IPS-15b (cell line): Measurements from ENCODE around the gene SERPIND1.
"Not testable (repeated sequence)": the region's sequence is repeated elsewhere in the genome, so short reads cannot be mapped to it uniquely, and the experiment has no call there.

Source experiments
- H3K27me3 ChIP-seq: one replicate; pipeline ENCODE4 v1.6.1; 2013; ENCODE audit warnings: low read length; ENCODE audit not compliant: control insufficient read depth, insufficient read depth
- H3K36me3 ChIP-seq: one replicate; pipeline ENCODE4 v1.6.1; 2013; ENCODE audit warnings: low read length; ENCODE audit not compliant: control insufficient read depth, insufficient read depth
- H3K4me1 ChIP-seq: one replicate; pipeline ENCODE4 v1.6.1; 2013; ENCODE audit warnings: mild to moderate bottlenecking, low read length; ENCODE audit not compliant: control insufficient read depth, insufficient read depth
- H3K4me3 ChIP-seq: one replicate; pipeline ENCODE4 v1.5.1; 2013; ENCODE audit warnings: low read depth, low read length
- H3K9ac ChIP-seq: one replicate; pipeline ENCODE4 v1.6.1; 2013; ENCODE audit warnings: low read depth, mild to moderate bottlenecking, low read length
- H3K9me3 ChIP-seq: one replicate; pipeline ENCODE4 v1.6.1; 2013; ENCODE audit warnings: mild to moderate bottlenecking, low read length; ENCODE audit not compliant: control insufficient read depth, insufficient read depth

The SERPIND1 gene, protein sequence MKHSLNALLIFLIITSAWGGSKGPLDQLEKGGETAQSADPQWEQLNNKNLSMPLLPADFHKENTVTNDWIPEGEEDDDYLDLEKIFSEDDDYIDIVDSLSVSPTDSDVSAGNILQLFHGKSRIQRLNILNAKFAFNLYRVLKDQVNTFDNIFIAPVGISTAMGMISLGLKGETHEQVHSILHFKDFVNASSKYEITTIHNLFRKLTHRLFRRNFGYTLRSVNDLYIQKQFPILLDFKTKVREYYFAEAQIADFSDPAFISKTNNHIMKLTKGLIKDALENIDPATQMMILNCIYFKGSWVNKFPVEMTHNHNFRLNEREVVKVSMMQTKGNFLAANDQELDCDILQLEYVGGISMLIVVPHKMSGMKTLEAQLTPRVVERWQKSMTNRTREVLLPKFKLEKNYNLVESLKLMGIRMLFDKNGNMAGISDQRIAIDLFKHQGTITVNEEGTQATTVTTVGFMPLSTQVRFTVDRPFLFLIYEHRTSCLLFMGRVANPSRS

GRCh38 chr22:20773793-20774212 is at the start of gene SERPIND1:
TSS of gene SERPIND1 (plus strand) at chr22:20774113. CDS start at chr22:20779313, 5,200 bp downstream.
- Histone ChIP-seq H3K4me1 (no peaks in the 10 kb centered on the region), H3K9me3 (no peaks in the 10 kb centered on the region), H3K9ac (no peak within 1 kb of the TSS), H3K27me3 (no peaks in the 10 kb centered on the region), H3K36me3 (no peaks in the 10 kb centered on the region), H3K4me3 (no peak within 1 kb of the TSS)

DNA sequence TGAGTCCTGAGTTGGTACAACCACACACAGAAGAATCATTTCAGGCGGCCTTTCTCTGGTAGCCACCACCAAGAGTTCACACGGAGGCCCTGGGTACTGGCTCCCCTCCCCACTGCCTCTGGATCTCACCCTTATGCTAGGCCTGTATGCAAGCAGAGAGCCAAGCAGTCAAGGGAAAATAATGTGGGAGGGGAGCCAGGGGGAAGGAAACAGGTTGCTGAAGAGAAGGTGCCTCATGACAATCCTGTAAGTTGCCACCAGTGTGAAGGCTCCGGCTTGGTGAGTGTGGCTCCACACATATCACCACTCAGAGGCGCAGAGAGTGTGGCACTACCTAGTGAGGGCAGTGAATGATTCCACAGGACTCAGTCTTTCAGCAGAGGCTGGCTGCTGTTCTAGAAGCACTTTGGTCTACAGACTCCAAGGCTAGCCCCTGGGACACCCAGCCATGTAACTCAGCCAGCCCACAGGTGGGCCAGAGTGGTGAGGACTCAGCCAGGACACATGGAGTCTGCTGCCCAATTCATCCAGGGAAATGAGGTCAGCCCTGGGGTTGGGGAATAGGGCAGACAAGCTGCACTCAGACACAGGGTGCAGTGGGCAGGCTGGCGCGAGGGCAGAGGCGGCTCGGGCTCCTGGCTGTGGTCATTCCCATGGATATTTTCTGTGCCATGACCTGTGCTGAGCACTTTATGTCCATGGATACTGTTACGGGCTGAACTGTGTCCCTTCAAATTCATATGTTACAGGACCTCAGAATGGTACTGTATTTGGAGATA is 49.0 kb upstream of the SERPIND1 start:
- Histone ChIP-seq H3K27me3 (no peaks in the 10 kb centered on the region), H3K4me1 (no peaks in the 10 kb centered on the region), H3K4me3 (no peak overlapping the region), H3K9ac (no peak overlapping the region), H3K36me3 (peaks cover 18% of the 10 kb centered on the region), H3K9me3 (no peaks in the 10 kb centered on the region)

GRCh38 chr22:20725987-20726558 is 47.8 kb upstream of the SERPIND1 start:
- Histone ChIP-seq H3K27me3 (no peaks in the 10 kb centered on the region), H3K4me1 (no peaks in the 10 kb centered on the region), H3K9me3 (no peaks in the 10 kb centered on the region), H3K9ac (no peak overlapping the region), H3K36me3 (peaks cover 18% of the 10 kb centered on the region), H3K4me3 (no peak overlapping the region)

DNA sequence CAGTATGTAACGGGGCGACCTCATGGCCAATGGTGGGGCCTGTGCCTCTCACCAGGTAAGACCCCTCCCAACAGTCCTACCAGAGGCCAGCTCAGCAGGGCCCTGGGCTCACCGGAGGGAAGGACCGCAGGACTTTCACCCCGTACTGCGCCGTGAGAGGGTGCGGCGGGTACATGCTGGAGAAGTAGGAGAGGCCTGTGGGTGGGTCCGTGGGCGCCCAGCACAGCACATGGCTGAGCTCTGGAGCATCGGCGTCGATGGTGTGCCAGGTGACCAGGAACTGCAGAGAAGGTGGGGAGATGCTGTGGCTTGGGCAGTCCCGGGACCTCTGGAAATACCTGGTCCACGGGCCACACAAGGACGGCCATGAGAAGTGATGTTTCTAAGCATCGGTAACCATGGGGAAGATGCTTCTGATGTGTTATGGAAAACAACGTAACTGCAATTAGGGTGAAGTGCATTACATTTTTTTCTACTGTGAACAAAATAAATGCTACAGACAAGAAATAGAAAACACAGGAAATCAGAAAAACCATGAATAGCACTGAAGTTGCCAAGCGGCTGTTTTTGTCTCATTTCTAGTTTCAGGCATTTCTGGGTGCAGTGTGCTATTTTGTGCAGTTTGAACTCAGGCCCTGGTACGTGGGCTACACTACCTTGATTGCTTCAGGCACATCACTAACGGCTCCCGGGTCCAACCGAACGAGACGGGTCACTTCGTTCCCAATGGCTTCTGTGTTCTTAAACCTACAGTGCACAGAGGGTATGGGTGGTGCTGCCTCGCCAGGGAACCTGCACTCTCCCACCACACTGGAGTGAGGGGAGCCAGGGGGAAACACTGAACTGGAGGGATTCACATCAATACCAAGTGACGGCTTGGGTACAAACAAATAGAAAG is 46.5 kb upstream of the SERPIND1 start:
- Histone ChIP-seq H3K9me3 (no peaks in the 10 kb centered on the region), H3K9ac (no peak overlapping the region), H3K4me1 (no peaks in the 10 kb centered on the region), H3K4me3 (no peak overlapping the region), H3K27me3 (no peaks in the 10 kb centered on the region), H3K36me3 (peaks cover 18% of the 10 kb centered on the region)

DNA sequence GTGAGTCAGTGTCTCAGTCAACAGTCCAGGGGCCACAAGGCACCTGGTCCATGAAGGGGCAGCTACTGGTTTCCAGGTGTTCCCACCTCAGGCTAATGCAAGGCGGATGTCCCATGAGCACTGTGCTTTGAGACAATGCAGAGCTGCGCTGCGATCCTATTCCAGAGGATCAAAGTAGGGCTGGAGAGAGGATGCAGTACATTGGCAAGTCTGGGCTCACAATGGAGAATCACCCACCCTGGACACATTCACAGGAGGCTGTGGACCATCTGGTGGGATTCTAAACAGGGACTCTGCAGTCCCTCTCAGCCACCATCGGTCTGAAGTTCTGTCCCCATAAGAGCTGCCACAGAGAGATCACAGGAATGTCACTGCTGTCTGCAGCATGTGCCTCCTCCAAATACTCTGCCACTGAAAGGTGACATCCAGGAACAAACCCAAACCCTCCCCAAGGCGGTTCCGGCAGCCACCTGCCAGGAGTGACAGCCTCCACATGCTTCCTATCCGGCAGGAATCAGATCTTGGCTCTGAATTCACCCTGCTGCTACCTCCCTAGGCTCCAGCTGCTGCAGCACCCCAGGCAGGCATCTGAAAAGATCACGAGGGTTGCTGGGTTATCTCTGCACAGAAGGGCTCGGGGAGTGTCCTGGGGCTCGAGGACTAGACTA is 45.3 kb upstream of the SERPIND1 start:
- no peaks in the 10 kb centered on the region for H3K4me1 ChIP-seq
- no peak overlapping the region for H3K4me3 ChIP-seq
- no peak overlapping the region for H3K9ac ChIP-seq
- H3K9me3 ChIP-seq: no peaks in the 10 kb centered on the region
- H3K36me3 ChIP-seq: peaks cover 18% of the 10 kb centered on the region
- no peaks in the 10 kb centered on the region for H3K27me3 ChIP-seq

GRCh38 chr22:20729194-20729593 is 44.7 kb upstream of the SERPIND1 start:
- peaks cover 18% of the 10 kb centered on the region for H3K36me3 ChIP-seq
- H3K9me3 ChIP-seq: no peaks in the 10 kb centered on the region
- no peak overlapping the region for H3K9ac ChIP-seq
- H3K4me3 ChIP-seq: no peak overlapping the region
- no peaks in the 10 kb centered on the region for H3K4me1 ChIP-seq
- H3K27me3 ChIP-seq: no peaks in the 10 kb centered on the region

GRCh38 chr22:20732431-20732830 is 41.5 kb upstream of the SERPIND1 start:
- H3K9me3 ChIP-seq, H3K4me3 ChIP-seq: not testable (repeated sequence)

GRCh38 chr22:20735356-20736162 is 38.4 kb upstream of the SERPIND1 start:
- H3K36me3 ChIP-seq, H3K4me3 ChIP-seq, H3K27me3 ChIP-seq, H3K9ac ChIP-seq, H3K9me3 ChIP-seq, H3K4me1 ChIP-seq: not testable (repeated sequence)

More at GRCh38 chr22:20732431-20732830, 41.5 kb upstream of the SERPIND1 start:
- not testable (repeated sequence) for H3K27me3 ChIP-seq, H3K9ac ChIP-seq, H3K36me3 ChIP-seq, H3K4me1 ChIP-seq

- not testable (repeated sequence) for H3K4me3 ChIP-seq, H3K36me3 ChIP-seq, H3K9me3 ChIP-seq, H3K27me3 ChIP-seq, H3K9ac ChIP-seq, H3K4me1 ChIP-seq
Measured at GRCh38 chr22:20736891-20737290, 37.0 kb upstream of the SERPIND1 start.

DNA sequence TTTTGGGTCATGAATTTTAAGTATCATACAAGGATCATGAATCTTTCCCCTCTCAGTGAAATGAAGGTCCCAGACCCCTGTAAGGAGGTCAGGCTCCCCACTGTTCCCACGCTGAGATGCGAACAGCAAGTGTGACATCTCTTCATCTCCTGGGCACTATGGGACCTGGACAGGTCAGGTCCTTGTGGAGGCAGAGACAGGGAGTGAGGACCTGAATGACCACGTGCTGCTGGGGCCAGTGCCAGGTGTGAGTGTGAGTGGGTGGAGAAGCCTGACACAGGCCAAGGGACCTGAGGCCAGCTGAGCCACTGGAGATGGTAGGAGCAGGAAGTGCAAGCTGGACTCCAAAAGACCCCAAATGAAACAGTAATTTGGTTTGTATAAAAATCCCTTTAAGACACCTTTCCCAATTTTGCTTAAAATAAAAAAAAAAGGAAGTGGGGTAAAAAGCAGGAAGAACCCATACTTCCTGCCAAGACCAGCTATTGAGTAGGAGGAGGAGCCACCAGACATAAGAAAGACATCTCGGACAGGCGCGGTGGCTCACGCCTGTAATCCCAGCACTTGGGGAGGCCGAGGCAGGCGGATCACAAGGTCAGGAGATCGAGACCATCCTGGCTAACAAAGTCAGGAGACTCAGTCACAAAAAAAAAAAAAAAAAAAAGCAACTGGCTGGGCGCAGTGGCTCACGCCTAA is 35.4 kb upstream of the SERPIND1 start:
- H3K36me3 ChIP-seq: peaks cover 2% of the 10 kb centered on the region
- H3K4me1 ChIP-seq: no peaks in the 10 kb centered on the region
- no peaks in the 10 kb centered on the region for H3K27me3 ChIP-seq
- H3K4me3 ChIP-seq: no peak overlapping the region
- no peaks in the 10 kb centered on the region for H3K9me3 ChIP-seq
- H3K9ac ChIP-seq: no peak overlapping the region
